T-helper 2 cell treated with Interferon-gamma antibody and Interleukin-4, amounts not matched to agents 100 ng/mL and 5 ng/mL, for 36 hours (primary cell): Measurements from ENCODE around the gene COL6A6. TPM values are rescaled to one million over a fixed set of nuclear protein-coding genes. Genes with fewer than 3 reads are reported as not detected.
"Not testable (repeated sequence)": the region's sequence is repeated elsewhere in the genome, so short reads cannot be mapped to it uniquely, and the experiment has no call there.

Source experiments
- intact Hi-C: fragments of 100-400 bp; cut with micrococcal nuclease; formaldehyde crosslinking; loops from one replicate; pipeline ENCODE4 v1.15.1; 2023
- total RNA-seq: library from RNA; stranded (reverse); gene quantifications from 2 replicates; pipeline ENCODE4 v1.2.3, GENCODE V29; 2022

COL6A6 gene
- total RNA-seq, 1 donor from 2014 or later, result not detected

- intact Hi-C loops, result no loop called here
Observed at GRCh38 chr3:130537673-130538304, 20.8 kb downstream of the COL6A6 start.

GRCh38 chr3:130539005-130539404, 22.0 kb downstream of the COL6A6 start:
- intact Hi-C loops, result no loop called here

DNA sequence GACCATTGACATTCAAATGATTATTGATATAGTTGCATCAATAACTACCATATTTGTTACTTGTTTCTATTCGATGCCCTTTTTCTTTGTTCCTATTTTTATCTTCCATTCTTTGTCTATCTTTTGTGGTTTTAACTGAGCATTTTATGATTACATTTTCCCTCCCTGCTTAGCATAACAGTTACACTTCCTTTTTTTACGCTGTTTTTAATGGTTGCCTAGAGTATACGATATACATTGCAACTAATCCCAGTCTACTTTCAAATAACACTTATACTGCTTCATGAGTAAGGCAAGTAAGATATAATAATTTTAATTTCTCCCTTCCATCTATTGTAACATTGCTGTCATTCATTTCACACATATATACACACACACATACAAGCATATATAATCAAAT, 26.3 kb downstream of the COL6A6 start:
- intact Hi-C loops, result no loop called here

DNA sequence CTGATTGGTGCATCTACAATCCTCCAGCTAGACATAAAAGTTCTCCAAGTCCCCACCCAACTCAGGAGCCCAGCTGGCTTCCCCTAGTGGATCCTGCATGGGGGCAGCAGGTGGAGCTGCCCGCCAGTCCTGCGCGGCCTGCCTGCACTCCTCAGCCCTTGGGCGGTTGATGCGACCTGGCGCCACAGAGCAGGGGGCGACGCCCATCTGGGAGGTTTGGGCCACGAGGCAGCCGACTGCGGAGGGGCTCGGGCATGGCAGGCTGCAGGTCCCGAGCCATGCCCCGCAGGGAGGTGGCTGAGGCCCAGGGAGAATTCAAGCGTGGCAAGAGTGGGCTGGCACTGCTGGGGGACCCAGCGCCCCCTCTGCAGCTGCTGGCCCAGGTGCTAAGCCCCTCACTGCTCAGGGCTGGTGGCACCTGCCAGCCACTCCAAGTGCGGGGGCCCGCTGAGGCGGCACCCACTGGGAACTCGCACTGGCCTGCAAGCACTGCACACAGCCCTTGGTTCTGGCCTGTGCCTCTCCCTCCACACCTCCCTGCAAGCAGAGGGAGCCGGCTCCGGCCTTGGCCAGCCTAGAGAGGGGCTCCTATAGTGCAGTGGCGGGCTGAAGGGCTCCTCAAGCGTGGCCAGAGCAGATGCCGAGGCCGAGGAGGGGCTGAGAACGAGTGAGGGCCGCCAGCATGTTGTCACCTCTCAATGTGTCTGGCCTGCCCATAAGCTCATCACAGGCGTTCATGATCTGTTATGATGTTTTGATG, 30.1 kb downstream of the COL6A6 start:
- intact Hi-C loops, result no loop called here

DNA sequence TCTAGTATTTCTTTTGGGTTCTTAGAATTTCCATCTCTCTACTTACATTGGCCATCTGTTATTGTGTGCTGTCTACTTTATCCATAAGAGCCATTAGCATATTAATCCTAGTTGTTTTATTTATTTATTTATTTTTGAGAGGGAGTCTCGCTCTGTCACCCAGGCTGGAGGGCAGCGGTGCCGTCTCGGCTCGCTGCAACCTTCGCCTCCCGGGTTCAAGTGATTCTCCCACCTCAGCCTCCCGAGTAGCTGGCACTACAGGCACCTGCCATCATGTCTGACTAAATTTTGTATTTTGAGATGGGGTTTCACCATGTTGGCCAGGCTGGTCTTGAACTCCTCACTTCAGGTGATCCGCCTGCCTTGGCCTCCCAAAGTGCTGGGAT, 30.7 kb downstream of the COL6A6 start:
- intact Hi-C loops, result not testable (repeated sequence)

DNA sequence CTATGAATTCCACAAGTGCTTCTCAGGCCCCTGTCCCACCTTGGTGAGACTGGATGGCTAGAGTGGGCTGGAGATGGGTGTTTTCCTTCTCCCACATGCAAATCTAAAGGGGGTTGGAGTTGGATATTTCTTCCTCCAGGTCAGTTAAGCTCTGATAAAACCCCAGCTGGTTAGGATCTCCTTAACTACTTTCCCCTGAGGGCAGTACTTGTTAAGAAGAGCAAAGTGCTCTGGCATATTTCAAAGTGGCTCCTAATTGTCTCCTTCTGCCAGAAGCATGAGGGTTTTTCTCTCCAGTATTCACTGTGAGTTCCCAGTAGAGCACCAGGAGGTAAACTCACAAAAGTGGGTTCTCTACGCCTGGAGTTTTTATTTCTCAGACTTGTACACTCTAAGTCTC, 31.4 kb downstream of the COL6A6 start:
- intact Hi-C loops, result no loop called here

DNA sequence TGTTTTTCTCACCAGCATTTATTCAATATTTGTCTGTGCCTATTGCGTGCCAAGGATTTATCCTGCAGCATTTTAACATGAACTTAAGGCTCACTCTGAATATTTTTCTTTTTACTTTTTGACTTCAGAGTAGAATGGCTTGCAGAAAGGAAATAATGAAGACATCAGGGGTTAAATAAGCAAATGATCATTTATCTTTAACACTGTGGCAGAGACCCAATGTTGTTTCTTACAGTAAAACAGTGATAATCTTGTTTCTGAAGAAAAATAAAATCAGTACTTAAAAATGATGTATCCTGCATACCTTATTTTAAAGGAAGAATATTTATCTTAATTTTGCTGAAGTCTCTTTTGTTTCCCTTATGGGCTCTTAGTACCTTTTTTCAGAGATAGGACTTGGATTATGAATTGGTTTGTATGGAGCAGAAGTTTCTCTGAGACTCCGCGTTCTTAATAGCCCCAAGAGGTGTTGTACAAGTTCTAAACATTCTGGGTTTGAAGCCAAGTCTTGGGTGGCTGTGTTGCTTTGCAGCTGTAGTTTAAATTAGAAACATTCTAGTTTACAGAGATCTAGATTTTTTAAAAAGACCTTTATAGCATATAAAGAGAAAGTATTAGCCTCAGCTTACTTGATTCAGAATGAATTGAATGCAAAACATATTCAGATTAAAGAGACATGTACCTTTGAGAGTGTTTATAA, 40.5 kb downstream of the COL6A6 start:
- intact Hi-C loops, result no loop called here

- intact Hi-C loops, result no loop called here
Observed at GRCh38 chr3:130558366-130558765, 41.4 kb downstream of the COL6A6 start.

DNA sequence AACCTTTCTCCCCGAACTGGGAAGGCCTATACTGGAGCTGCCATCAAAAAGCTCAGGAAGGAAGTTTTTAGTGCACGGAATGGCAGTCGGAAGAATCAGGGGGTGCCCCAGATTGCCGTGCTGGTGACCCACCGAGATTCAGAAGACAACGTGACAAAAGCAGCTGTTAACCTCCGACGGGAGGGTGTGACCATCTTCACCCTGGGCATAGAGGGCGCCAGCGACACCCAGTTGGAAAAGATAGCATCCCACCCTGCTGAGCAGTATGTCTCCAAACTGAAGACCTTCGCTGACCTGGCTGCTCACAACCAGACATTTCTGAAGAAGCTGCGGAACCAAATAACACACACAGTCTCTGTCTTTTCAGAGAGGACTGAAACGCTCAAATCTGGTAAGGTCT, 48.2 kb downstream of the COL6A6 start:
- intact Hi-C loops, result no loop called here

Other genes starting within 250 kb of the COL6A6 start
- not detected in 2 replicates for gene COL6A5, start 171.5 kb upstream of the COL6A6 start, total RNA-seq
- gene PIK3R4, start 229.7 kb downstream of the COL6A6 start, total RNA-seq, result 25.0 and 26.2 TPM in 2 replicates